H9 (cell line): ENCODE data around the gene GRM1. TPM values are rescaled to one million over a fixed set of nuclear protein-coding genes. Genes with fewer than 3 reads are reported as not detected.

Experiments
- DNase-seq: peaks from one replicate; pipeline ENCODE4 v3.0.0-alpha.2; 2017
- H2AFZ ChIP-seq: one replicate; pipeline ENCODE4 v1.6.1; 2013; ENCODE audit warnings: mild to moderate bottlenecking, low read length, control low read depth, moderate library complexity
- H2AK5ac ChIP-seq: 2 replicates; pipeline ENCODE4 v1.6.1; 2013; ENCODE audit warnings: low read length, control low read depth, mixed read lengths; ENCODE audit not compliant: insufficient read length
- H2BK120ac ChIP-seq: one replicate; pipeline ENCODE4 v1.6.1; 2013; ENCODE audit warnings: low read depth, mild to moderate bottlenecking, low read length, control low read depth, inconsistent platforms; ENCODE audit not compliant: poor library complexity, severe bottlenecking
- H2BK12ac ChIP-seq: 2 replicates; pipeline ENCODE4 v1.6.1; 2013; ENCODE audit warnings: low read length, control low read depth, mixed read lengths, low read depth; ENCODE audit not compliant: insufficient read length
- H2BK15ac ChIP-seq: 2 replicates; pipeline ENCODE4 v1.6.1; 2013; ENCODE audit warnings: low read depth, low read length, control low read depth
- H2BK20ac ChIP-seq: one replicate; pipeline ENCODE4 v1.6.1; 2013; ENCODE audit warnings: low read depth, mild to moderate bottlenecking, low read length, control low read depth, inconsistent platforms; ENCODE audit not compliant: poor library complexity, severe bottlenecking
- H2BK5ac ChIP-seq: 2 replicates; pipeline ENCODE4 v1.6.1; 2013; ENCODE audit warnings: low read length, control low read depth, mixed read lengths; ENCODE audit not compliant: insufficient read length
- H3K14ac ChIP-seq: 2 replicates; pipeline ENCODE4 v1.6.1; 2013; ENCODE audit warnings: low read length, control low read depth; ENCODE audit not compliant: insufficient read depth
- H3K18ac ChIP-seq: 2 replicates; pipeline ENCODE4 v1.6.1; 2013; ENCODE audit warnings: low read depth, mild to moderate bottlenecking, mixed read lengths, low read length, control low read depth; ENCODE audit not compliant: insufficient read length
- H3K23ac ChIP-seq: 2 replicates; pipeline ENCODE4 v1.6.1; 2013; ENCODE audit warnings: low read length, control low read depth, mixed read lengths, low read depth; ENCODE audit not compliant: insufficient read length
- H3K23me2 ChIP-seq: 2 replicates; pipeline ENCODE4 v1.6.1; 2013; ENCODE audit warnings: low read depth, mild to moderate bottlenecking, mixed read lengths, low read length, control low read depth; ENCODE audit not compliant: insufficient read length, poor library complexity, severe bottlenecking
- H3K27ac ChIP-seq: 2 replicates; pipeline ENCODE4 v1.5.1; 2013; ENCODE audit warnings: low read length, control low read depth, mixed read lengths, low read depth; ENCODE audit not compliant: insufficient read length
- H3K27me3 ChIP-seq: 2 replicates; pipeline ENCODE4 v1.6.1; 2013; ENCODE audit warnings: low read length, control low read depth, inconsistent platforms; ENCODE audit not compliant: insufficient read depth
- H3K4ac ChIP-seq: 2 replicates; pipeline ENCODE4 v1.6.1; 2013; ENCODE audit warnings: low read depth, mild to moderate bottlenecking, control low read depth, inconsistent platforms, low read length, moderate library complexity
- H3K4me1 ChIP-seq: 2 replicates; pipeline ENCODE4 v1.6.1; 2013; ENCODE audit warnings: low read length, control low read depth, inconsistent platforms; ENCODE audit not compliant: insufficient read depth
- H3K4me2 ChIP-seq: 2 replicates; pipeline ENCODE4 v1.6.1; 2013; ENCODE audit warnings: low read length, control low read depth, mixed read lengths; ENCODE audit not compliant: insufficient read length, insufficient read depth
- H3K56ac ChIP-seq: 2 replicates; pipeline ENCODE4 v1.6.1; 2013; ENCODE audit warnings: low read depth, mild to moderate bottlenecking, mixed read lengths, low read length, control low read depth; ENCODE audit not compliant: insufficient read length
- H3K79me1 ChIP-seq: 2 replicates; pipeline ENCODE4 v1.6.1; 2013; ENCODE audit warnings: low read depth, mild to moderate bottlenecking, moderate library complexity, low read length, control low read depth, inconsistent platforms; ENCODE audit not compliant: insufficient read depth, poor library complexity, severe bottlenecking
- H3K79me2 ChIP-seq: 2 replicates; pipeline ENCODE4 v1.6.1; 2013; ENCODE audit warnings: low read length, control low read depth, inconsistent platforms; ENCODE audit not compliant: insufficient read depth
- H3K9ac ChIP-seq: 2 replicates; pipeline ENCODE4 v1.6.1; 2013; ENCODE audit warnings: low read length, control low read depth, mixed read lengths; ENCODE audit not compliant: insufficient read length; ENCODE audit errors: extremely low read depth
- H3K9me3 ChIP-seq: one replicate; pipeline ENCODE4 v1.6.1; 2013; ENCODE audit warnings: low read depth, low read length, inconsistent platforms; ENCODE audit not compliant: control insufficient read depth
- H3T11ph ChIP-seq: one replicate; pipeline ENCODE4 v1.6.1; 2013; ENCODE audit warnings: mild to moderate bottlenecking, low read length, control low read depth, inconsistent platforms
- H4K20me1 ChIP-seq: one replicate; pipeline ENCODE4 v1.6.1; 2013; ENCODE audit not compliant: control insufficient read depth, insufficient read length, insufficient read depth
- H4K5ac ChIP-seq: 2 replicates; pipeline ENCODE4 v1.6.1; 2013; ENCODE audit warnings: low read depth, mild to moderate bottlenecking, mixed read lengths, low read length, control low read depth; ENCODE audit not compliant: insufficient read length
- H4K8ac ChIP-seq: replicated peaks from 2 replicates; pipeline ENCODE4 v1.6.1; 2013; ENCODE audit warnings: low read length, control low read depth, mixed read lengths, low read depth; ENCODE audit not compliant: insufficient read length
- H4K91ac ChIP-seq: 2 replicates; pipeline ENCODE4 v1.6.1; 2013; ENCODE audit warnings: low read depth, mild to moderate bottlenecking, moderate library complexity, mixed read lengths, low read length, control low read depth; ENCODE audit not compliant: insufficient read length
- H3K27ac Mint-ChIP-seq, 3 experiments: 2 replicates in 2 of 3; 3 replicates in 1 of 3; pipeline ENCODE4 v1.8.0; 2020 to 2021; ENCODE audit warnings: mixed read lengths in 3 of 3, mild to moderate bottlenecking in 1 of 3, moderate library complexity in 1 of 3
- H3K27me3 Mint-ChIP-seq: 2 replicates; pipeline ENCODE4 v1.8.0; 2021; ENCODE audit warnings: low read depth, mild to moderate bottlenecking, moderate library complexity, mixed read lengths
- H3K36me3 Mint-ChIP-seq, 3 experiments: 2 replicates in 2 of 3; 3 replicates in 1 of 3; pipeline ENCODE4 v1.8.0; 2020 to 2021; ENCODE audit warnings: low read depth in 3 of 3, mixed read lengths in 3 of 3; ENCODE audit not compliant: insufficient read depth in 1 of 3
- H3K4me1 Mint-ChIP-seq, 2 experiments: 2 replicates each; pipeline ENCODE4 v1.8.0; 2020; ENCODE audit warnings: mixed read lengths in 2 of 2
- H3K4me3 Mint-ChIP-seq, 2 experiments: 2 replicates in 1 of 2; 3 replicates in 1 of 2; pipeline ENCODE4 v1.8.0; 2020 to 2021; ENCODE audit warnings: mild to moderate bottlenecking in 2 of 2, mixed read lengths in 2 of 2, moderate library complexity in 1 of 2
- H3K9me3 Mint-ChIP-seq, 2 experiments: 2 replicates in 1 of 2; 3 replicates in 1 of 2; pipeline ENCODE4 v1.8.0; 2020; ENCODE audit warnings: mild to moderate bottlenecking in 2 of 2, mixed read lengths in 2 of 2, moderate library complexity in 1 of 2
- CTCF ChIP-seq: fragments of 200-600 bp; sonication (generic); conservative IDR thresholded peaks from 3 replicates; pipeline ENCODE4 v1.8.0; 2021; ENCODE audit warnings: antibody characterized with exemption, mild to moderate bottlenecking
- total RNA-seq: library from RNA; stranded (reverse); gene quantifications from 2 replicates; pipeline ENCODE4 v1.2.1, GENCODE V29; 2021

Gene GRM1
- total RNA-seq, 1 experiment from 2014 or later = 0.39 TPM

- no peak overlapping the region for H3K27ac Mint-ChIP-seq
- H2AFZ ChIP-seq = no peak overlapping the region
- no peak overlapping the region for H3K56ac ChIP-seq
- no peaks in the 10 kb centered on the region for H3K79me1 ChIP-seq
- H3K14ac ChIP-seq = no peak overlapping the region
- H3K4ac ChIP-seq = no peak overlapping the region
- H3K4me1 ChIP-seq = no peaks in the 10 kb centered on the region
- no peak overlapping the region for H4K5ac ChIP-seq
- no peak overlapping the region for H3T11ph ChIP-seq
- H3K9me3 ChIP-seq = no peaks in the 10 kb centered on the region
- no peak overlapping the region for H4K8ac ChIP-seq
- no peaks in the 10 kb centered on the region for H3K23me2 ChIP-seq
- H3K79me2 ChIP-seq = no peaks in the 10 kb centered on the region
- H2BK12ac ChIP-seq = no peak overlapping the region
- H2AK5ac ChIP-seq = no peak overlapping the region
- H3K27me3 ChIP-seq = no peaks in the 10 kb centered on the region
- H2BK20ac ChIP-seq = no peak overlapping the region
- H4K91ac ChIP-seq = no peak overlapping the region
- H3K27me3 Mint-ChIP-seq = no peaks in the 10 kb centered on the region
- peaks cover 8 to 15% of the 10 kb centered on the region in 2 experiments for H3K9me3 Mint-ChIP-seq
- no peak for TF ChIP-seq CTCF
- no peak for DNase-seq
- H3K4me3 Mint-ChIP-seq = no peak overlapping the region
- H3K9ac ChIP-seq = no peak overlapping the region
- H4K20me1 ChIP-seq = no peaks in the 10 kb centered on the region
- no peak overlapping the region for H3K27ac ChIP-seq
- H2BK120ac ChIP-seq = no peak overlapping the region
- H3K23ac ChIP-seq = no peak overlapping the region
- no peak overlapping the region for H2BK5ac ChIP-seq
- peaks cover 2 to 10% (median 5%) of the 10 kb centered on the region in 3 experiments; a peak in 6 of 7 replicates for H3K36me3 Mint-ChIP-seq
- peaks cover 6% of the 10 kb centered on the region in 2 experiments for H3K4me1 Mint-ChIP-seq
- no peak overlapping the region for H3K4me2 ChIP-seq
- H2BK15ac ChIP-seq = no peak overlapping the region
- no peak overlapping the region for H3K18ac ChIP-seq
Measured at GRCh38 chr6:146014233-146014632, 14.6 kb upstream of the GRM1 start.
